Hepatocyte (in vitro differentiated cells): ENCODE measurements around the gene TMEM33.

Source experiments
- CTCF ChIP-seq: fragments of 200-600 bp; sonication (generic); IDR thresholded peaks from 2 replicates; pipeline ENCODE4 v1.5.1; 2016; ENCODE audit warnings: antibody characterized with exemption, mild to moderate bottlenecking; ENCODE audit not compliant: poor library complexity
- EZH2 ChIP-seq: fragments of 200-600 bp; sonication (generic); IDR thresholded peaks from 2 replicates; pipeline ENCODE4 v1.6.1; 2016; ENCODE audit warnings: antibody characterized with exemption, mild to moderate bottlenecking, borderline replicate concordance

GRCh38 chr4:41934901-41935651, at the start of gene TMEM33:
- TF ChIP-seq EZH2: no peak
- peak; percentile 11 for TF ChIP-seq CTCF
